ENCODE measurements around the gene MME.

DNA sequence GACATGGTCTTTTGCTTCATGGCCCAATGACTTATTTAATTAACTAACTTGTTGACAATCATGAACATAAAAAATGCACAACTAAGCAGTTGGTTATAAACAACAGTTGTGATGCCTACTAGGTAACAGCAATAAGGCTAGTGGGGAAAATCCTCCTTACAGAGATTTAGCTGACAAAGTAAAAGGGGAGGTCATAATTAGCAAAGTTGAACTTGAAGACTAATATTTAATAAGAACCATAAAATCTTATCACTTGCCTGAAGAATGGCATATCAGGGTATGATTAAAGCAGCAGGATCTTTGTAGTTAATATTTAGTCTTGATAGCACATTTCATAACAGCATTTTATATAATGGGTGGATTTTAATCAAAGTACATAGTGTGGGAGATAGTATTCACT, 84.2 kb downstream of the MME start:
- TF ChIP-seq ZFP30 (CRISPR knock-in tag; IDR thresholded peaks at IDR 0.05) (no peak), ZFP3 (CRISPR knock-in tag; IDR thresholded peaks at IDR 0.05) (no peak)

All from SK-N-SH treated with all-trans-retinoic acid at 6 μM for 48 hours (cell line).